Stomach smooth muscle (tissue), 2 donors: ENCODE data around the gene CD244.
"Not testable (repeated sequence)": the region's sequence is repeated elsewhere in the genome, so short reads cannot be mapped to it uniquely, and the experiment has no call there.

Experiments used
- H3K27ac ChIP-seq: one replicate; pipeline ENCODE4 v1.7.0; 2013; ENCODE audit warnings: mild to moderate bottlenecking, low read length, inconsistent platforms
- H3K27me3 ChIP-seq, 2 donors: one replicate each; pipeline ENCODE4 v1.7.0; 2013; ENCODE audit warnings: low read length in 2 of 2; ENCODE audit not compliant: insufficient read depth in 2 of 2, control insufficient read depth in 1 of 2
- H3K36me3 ChIP-seq, 2 donors: one replicate each; pipeline ENCODE4 v1.7.0; 2013; ENCODE audit warnings: low read length in 2 of 2; ENCODE audit not compliant: control insufficient read depth in 2 of 2, insufficient read depth in 2 of 2
- H3K4me1 ChIP-seq: one replicate; pipeline ENCODE4 v1.7.0; 2013; ENCODE audit warnings: low read length; ENCODE audit not compliant: control insufficient read depth, insufficient read depth
- H3K4me3 ChIP-seq, 2 donors: one replicate each; pipeline ENCODE4 v1.7.0; 2013; ENCODE audit warnings: low read length in 2 of 2
- H3K9ac ChIP-seq, 2 donors: one replicate each; pipeline ENCODE4 v1.7.0; 2013; ENCODE audit warnings: low read length in 2 of 2, mild to moderate bottlenecking in 1 of 2
- H3K9me3 ChIP-seq, 2 donors: one replicate each; pipeline ENCODE4 v1.7.0; 2013; ENCODE audit warnings: low read length in 2 of 2; ENCODE audit not compliant: control insufficient read depth in 2 of 2
- donor health status: healthy.
- donor health status: Pancreatic carcinoma.

Gene CD244

DNA sequence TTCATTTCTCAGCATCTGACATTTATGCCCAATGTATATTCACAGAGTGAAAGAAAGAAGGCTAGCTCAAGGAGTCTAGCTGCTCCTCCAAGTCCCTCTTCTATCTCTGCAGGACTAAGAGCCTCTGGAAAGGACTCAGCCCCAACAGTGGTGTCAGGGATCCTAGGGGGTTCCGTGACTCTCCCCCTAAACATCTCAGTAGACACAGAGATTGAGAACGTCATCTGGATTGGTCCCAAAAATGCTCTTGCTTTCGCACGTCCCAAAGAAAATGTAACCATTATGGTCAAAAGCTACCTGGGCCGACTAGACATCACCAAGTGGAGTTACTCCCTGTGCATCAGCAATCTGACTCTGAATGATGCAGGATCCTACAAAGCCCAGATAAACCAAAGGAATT is 63.0 kb downstream of the CD244 start:
- Histone ChIP-seq H3K27me3 (peaks cover 0 to 2% of the 10 kb centered on the region in 2 donors), H3K9me3 (peaks cover 0 to 3% of the 10 kb centered on the region in 2 donors), H3K36me3 (no peaks in the 10 kb centered on the region), H3K4me1 (no peaks in the 10 kb centered on the region), H3K4me3 (no peak overlapping the region), H3K27ac (no peak overlapping the region), H3K9ac (no peak overlapping the region)

DNA sequence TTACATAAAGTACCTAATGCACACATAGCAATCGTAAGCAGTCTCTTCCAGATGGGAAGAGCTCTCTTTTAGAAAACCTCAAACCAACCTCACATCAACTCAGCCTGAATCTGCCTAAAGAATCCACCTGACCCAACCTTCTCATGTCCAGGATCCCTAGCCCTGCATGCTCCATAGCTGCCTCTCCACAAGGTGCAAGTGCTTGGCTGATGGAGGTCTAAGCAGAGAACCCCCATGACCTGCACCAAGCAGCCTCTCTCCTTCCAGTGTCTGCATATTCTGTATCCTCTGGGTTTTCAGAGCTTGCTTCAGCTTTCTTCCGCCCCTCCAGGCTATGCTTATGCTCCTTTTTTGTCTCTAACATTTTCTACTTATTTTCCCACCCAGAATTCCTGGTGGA is 64.2 kb downstream of the CD244 start:
- Histone ChIP-seq H3K9me3 (peaks cover 0 to 3% of the 10 kb centered on the region in 2 donors), H3K27me3 (peaks cover 0 to 2% of the 10 kb centered on the region in 2 donors), H3K9ac (no peak overlapping the region), H3K27ac (no peak overlapping the region), H3K4me1 (no peaks in the 10 kb centered on the region), H3K4me3 (no peak overlapping the region), H3K36me3 (no peaks in the 10 kb centered on the region)

DNA sequence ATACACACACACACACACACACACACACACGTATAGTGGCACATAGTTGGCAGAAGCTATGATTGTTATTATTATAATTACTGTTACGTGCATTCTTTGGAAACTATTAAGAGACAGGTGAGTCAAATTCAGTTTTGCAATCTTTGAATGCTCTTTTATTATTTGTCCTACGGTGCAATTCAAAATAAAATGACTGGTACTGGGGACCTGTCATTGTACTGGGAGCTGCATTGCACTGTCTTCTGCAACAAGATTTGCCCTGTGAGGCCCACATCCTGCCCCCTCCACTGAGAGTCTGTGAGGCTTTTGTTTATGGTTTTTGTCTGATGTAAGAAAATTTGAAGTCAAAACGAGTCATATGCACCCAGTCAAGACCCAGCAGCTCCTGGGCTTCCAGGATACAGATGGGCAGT is 64.8 kb downstream of the CD244 start:
- Histone ChIP-seq H3K36me3 (no peaks in the 10 kb centered on the region), H3K27ac (no peak overlapping the region), H3K4me1 (no peaks in the 10 kb centered on the region), H3K9ac (no peak overlapping the region), H3K9me3 (peaks cover 0 to 3% of the 10 kb centered on the region in 2 donors), H3K4me3 (no peak overlapping the region), H3K27me3 (peaks cover 0 to 2% of the 10 kb centered on the region in 2 donors)

DNA sequence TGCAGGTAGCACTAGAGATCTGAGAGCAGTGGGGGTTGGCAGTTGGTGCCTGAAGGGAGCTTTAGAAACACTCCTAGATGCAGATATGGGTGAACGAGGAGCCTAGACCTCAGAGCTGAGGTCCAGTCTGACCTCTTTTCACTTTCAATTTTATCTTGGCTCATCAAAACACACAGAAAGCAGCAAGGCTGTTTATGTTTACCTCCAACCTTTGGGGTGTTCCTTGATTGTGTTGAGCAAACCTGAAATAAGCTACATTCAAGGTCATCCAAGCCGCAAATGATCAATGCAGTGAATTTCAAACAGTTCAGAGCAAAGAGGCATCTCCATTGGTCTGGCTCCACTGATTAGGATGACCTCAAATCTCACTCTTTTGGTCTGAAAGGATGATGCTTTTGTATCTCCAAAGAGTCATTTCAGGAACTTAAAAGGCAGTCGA is 65.4 kb downstream of the CD244 start:
- Histone ChIP-seq H3K9me3 (peaks cover 0 to 3% of the 10 kb centered on the region in 2 donors), H3K4me3 (no peak overlapping the region), H3K27me3 (peaks cover 0 to 2% of the 10 kb centered on the region in 2 donors), H3K36me3 (no peaks in the 10 kb centered on the region), H3K27ac (no peak overlapping the region), H3K9ac (no peak overlapping the region), H3K4me1 (no peaks in the 10 kb centered on the region)

DNA sequence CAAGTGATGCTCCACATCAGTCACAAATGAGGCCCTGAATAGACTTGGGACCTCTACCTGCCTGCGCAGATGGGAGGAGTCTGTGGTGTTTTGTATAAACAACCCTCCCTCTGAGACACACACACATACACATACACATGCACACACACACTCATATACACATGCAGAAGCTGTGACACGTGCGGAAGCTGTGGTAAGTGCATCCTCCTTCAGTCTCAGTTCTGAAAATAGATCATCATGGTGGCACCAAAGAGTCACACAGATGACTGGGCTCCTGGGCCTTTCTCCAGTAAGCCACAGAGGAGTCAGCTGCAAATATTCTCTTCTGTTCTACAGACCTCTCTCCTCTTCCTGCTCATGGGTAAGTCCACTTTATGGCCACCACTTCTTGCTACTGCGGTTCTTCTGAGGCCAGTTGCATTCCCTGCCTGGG is 66.7 kb downstream of the CD244 start, which contains the start of gene LY9:
Gene LY9, plus strand, starts transcription at position 224 of the 433 bp plus-strand sequence. Its CDS starts 14 bp downstream, at position 238.
- Histone ChIP-seq H3K27ac (no peak within 1 kb of the TSS), H3K9ac (no peak within 1 kb of the TSS)

DNA sequence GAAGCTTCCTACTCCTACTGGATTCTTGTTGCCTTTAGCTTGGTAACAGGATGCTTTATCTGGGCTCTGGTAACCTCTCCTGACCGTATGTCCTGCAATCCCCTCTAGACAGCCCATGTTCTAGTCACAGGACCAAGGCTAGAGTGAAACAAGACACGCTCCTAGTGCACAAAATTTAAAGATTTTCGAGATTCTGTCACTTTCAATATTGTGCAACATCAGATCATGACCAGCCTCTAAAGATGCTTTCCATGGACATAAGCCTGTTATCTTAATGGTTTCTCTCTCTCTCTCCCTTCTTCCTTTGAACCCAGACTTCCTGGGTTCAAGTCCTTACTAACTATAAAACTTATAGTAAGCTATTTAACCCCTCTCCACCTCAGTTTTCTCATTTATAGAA is 68.3 kb downstream of the CD244 start:
- Histone ChIP-seq H3K4me1 (no peaks in the 10 kb centered on the region), H3K27ac (no peak overlapping the region), H3K36me3 (no peaks in the 10 kb centered on the region), H3K9ac (no peak overlapping the region), H3K27me3 (no peaks in the 10 kb centered on the region), H3K4me3 (no peak overlapping the region), H3K9me3 (peaks cover 0 to 5% of the 10 kb centered on the region in 2 donors)

More for the DNA sequence above, 66.7 kb downstream of the CD244 start, which contains the start of gene LY9:
- Histone ChIP-seq H3K27me3 (peaks cover 0 to 2% of the 10 kb centered on the region in 2 donors), H3K4me3 (no peak within 1 kb of the TSS), H3K36me3 (no peaks in the 10 kb centered on the region), H3K4me1 (no peaks in the 10 kb centered on the region), H3K9me3 (peaks cover 0 to 3% of the 10 kb centered on the region in 2 donors)

DNA sequence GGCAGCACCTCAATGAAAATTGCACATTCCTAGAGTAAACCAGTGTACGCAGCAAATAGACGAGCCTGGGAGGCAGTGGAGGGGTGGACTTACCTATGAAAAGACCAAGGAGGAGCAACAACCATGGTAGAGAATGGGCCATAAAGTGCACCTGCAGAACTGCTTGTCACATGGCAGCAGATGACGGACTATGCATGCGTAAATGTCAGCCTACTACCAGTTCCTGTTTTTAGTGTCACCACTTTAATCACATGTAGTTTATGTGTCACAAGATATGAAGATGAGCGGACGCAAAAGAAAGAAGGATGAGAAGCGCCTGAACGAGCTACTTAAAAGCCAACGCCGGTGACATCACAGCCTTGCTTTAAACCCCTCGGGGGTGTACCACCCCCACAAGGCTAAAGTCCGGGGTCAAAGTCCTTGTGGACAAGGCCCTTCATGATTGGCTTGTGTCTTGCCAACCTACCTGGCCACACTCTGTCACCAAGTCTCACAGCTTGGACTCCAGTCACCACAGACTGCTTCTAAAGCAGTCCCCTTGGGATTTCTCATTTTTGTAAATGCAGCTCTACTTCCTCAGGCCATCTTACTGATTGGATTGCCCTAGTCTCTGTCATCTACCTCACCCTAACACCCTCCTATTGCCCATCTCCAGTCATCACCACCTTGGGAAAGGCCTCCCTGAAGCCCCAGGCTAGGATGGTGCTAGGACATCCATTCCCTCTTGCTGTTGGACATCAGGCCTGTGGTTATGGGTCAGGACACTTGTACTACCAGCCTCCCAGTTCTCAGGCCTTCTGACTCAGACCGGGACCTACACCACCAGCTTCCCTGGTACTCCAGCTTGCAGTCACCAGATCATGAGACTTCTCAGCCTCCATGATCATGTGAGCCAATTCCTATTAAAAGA is 72.7 kb downstream of the CD244 start:
- Histone ChIP-seq H3K9me3 (peaks cover 0 to 4% of the 10 kb centered on the region in 2 donors), H3K27ac (no peak overlapping the region), H3K9ac (no peak overlapping the region), H3K36me3 (no peaks in the 10 kb centered on the region), H3K4me3 (no peak overlapping the region), H3K27me3 (no peaks in the 10 kb centered on the region), H3K4me1 (no peaks in the 10 kb centered on the region)

DNA sequence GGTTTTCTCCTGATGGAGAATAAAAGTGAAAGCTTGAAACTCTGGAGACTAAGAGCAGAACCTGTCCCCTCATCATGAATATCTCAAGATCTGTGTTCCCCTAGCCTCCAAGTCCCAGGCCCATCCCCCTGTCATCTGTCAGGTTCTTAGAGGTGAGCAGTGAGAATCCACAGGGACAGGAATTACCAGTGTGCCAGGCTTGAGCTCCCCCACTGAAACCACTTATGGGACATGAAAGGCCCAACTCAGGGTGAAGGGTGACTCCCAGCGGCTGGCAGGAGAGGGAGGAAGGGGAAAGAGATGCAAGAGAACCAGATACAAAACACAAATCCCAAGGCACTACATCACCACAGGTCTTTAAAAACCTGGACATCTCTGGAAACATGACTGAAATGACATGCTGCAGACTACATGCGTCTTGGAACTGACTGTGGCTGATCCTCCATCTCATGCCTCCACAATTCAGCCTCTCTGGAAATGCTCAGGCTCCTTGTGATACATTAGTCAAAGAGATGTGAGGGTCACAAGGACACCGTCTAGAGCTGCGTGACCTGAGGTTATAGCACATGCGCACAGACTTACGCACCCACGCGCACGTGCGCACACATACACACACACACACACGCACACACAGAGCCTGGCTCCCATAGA is 73.5 kb downstream of the CD244 start:
- no peaks in the 10 kb centered on the region for H3K36me3 ChIP-seq
- H3K9ac ChIP-seq: no peak overlapping the region
- no peak overlapping the region for H3K27ac ChIP-seq
- peaks cover 0 to 2% of the 10 kb centered on the region in 2 donors for H3K9me3 ChIP-seq
- H3K4me3 ChIP-seq: no peak overlapping the region
- H3K4me1 ChIP-seq: no peaks in the 10 kb centered on the region
- no peaks in the 10 kb centered on the region for H3K27me3 ChIP-seq

DNA sequence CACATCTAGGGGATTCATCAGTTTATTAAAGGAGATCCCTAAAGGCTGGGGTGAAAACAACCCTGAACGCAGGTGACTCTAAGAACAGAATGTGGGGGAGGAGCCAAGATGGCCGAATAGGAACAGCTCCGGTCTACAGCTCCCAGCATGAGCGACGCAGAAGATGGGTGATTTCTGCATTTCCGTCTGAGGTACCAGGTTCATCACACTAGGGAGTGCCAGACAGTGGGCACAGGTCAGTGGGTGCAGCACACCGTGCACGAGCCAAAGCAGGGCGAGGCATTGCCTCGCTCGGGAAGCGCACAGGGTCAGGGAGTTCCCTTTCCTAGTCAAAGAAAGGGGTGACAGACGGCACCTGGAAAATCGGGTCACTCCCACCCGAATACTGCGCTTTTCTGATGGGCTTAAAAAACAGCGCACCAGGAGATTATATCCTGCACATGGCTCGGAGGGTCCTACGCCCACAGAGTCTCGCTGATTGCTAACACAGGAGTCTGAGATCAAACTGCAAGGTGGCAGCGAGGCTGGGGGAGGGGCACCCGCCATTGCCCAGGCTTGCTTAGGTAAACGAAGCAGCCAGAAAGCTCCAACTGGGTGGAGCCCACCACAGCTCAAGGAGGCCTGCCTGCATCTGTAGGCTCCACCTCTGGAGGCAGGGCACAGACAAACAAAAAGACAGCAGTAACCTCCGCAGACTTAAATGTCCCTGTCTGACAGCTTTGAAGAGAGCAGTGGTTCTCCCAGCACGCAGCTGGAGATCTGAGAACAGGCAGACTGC is 79.5 kb downstream of the CD244 start:
- H3K27ac ChIP-seq: not testable (repeated sequence)

DNA sequence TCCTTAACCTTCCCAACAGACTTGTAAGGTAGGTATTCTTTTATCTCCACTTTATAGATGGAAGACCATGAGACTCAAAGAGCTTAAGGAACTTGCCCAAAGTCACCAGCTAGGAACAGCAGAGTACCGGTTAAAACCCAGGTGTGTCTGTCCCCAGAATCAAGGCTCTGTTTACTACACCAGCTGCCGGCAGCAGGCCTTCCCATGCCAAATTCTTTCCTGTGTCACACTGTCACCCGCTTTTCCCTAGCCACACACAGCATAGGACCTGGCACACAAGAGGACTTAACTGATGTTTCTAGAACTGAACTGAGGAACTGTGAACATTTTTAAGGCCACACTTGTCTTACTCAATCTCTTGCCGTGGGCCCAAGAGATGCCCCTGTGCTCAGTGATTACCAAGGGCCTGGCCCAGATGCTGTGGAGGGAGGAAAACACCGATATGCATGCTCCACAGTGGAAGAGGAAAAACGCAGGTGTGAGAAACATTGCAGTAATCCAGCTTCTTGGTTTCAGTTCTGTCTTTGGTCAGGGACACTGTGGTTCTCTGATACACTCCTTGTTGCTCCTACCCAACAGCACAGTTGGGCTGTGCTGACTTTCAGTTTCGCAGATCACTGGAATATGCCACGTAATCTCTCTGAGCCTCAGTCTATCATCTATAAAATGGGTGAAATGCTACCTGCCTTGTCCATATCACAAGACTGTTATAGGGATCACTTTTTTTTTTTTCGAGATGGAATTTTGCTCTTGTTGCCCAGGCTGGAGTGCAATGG is 80.6 kb downstream of the CD244 start:
- Histone ChIP-seq H3K4me3 (no peak overlapping the region), H3K9ac (no peak overlapping the region), H3K4me1 (no peaks in the 10 kb centered on the region), H3K27me3 (peaks cover 0 to 2% of the 10 kb centered on the region in 2 donors), H3K27ac (no peak overlapping the region), H3K9me3 (no peaks in the 10 kb centered on the region), H3K36me3 (no peaks in the 10 kb centered on the region)

More for the DNA sequence above, 79.5 kb downstream of the CD244 start:
- not testable (repeated sequence) for H3K4me1 ChIP-seq, H3K27me3 ChIP-seq, H3K9ac ChIP-seq, H3K36me3 ChIP-seq, H3K4me3 ChIP-seq, H3K9me3 ChIP-seq
